Panc1 (cell line): Measurements from ENCODE around the gene WDR7. TPM values are rescaled to one million over a fixed set of nuclear protein-coding genes. Genes with fewer than 3 reads are reported as not detected.

Experiments used
- ATAC-seq: fragments of 200-7000 bp; cut with Tn5 transposase; 2 replicates; pipeline ENCODE4 v1.9.1; 2020; ENCODE audit warnings: mild to moderate bottlenecking, moderate library complexity
- BruUV-seq: library from RNA; stranded (reverse); fragments of 400-500 nt; replicated peaks from 2 replicates; lab custom pipeline; 2021; lab: Mats Ljungman, UMichigan
- CTCF ChIA-PET: fragments of 300-600 bp; sonication (Branson Sonifier 250); formaldehyde crosslinking; loops from one replicate; lab custom pipeline; 2022; ENCODE audit warnings: antibody characterized with exemption; lab: Charles Lee
- POLR2A ChIA-PET: fragments of 300-600 bp; sonication (Branson Sonifier 250); formaldehyde crosslinking; loops from one replicate; lab custom pipeline; 2022; ENCODE audit warnings: antibody characterized with exemption; lab: Charles Lee
- DNase-seq: peaks from one replicate; pipeline ENCODE4 v3.0.0-alpha.2; 2010; ENCODE audit warnings: low read depth, low spot score
- H3K27ac ChIP-seq: 2 replicates; pipeline ENCODE4 v1.5.1; 2011; ENCODE audit warnings: mild to moderate bottlenecking, low read length, inconsistent platforms
- H3K27me3 ChIP-seq: fragments of 200-500 bp; sonication (Bioruptor generic); 2 replicates; pipeline ENCODE4 v1.6.0; 2014; ENCODE audit warnings: low read length, inconsistent platforms; ENCODE audit not compliant: control insufficient read depth, insufficient read depth
- H3K36me3 ChIP-seq: fragments of 200-500 bp; sonication (Bioruptor generic); 2 replicates; pipeline ENCODE4 v1.5.1; 2014; ENCODE audit warnings: inconsistent platforms, mild to moderate bottlenecking, low read length, moderate library complexity; ENCODE audit not compliant: control insufficient read depth, insufficient read depth
- H3K4me1 ChIP-seq: 2 replicates; pipeline ENCODE4 v1.5.1; 2011; ENCODE audit warnings: inconsistent platforms, mild to moderate bottlenecking, low read length, moderate library complexity; ENCODE audit not compliant: control insufficient read depth, insufficient read depth
- H3K4me3 ChIP-seq, 2 experiments: 2 replicates each; pipeline ENCODE4 v1.5.1; 2011 to 2012; ENCODE audit warnings: low read depth in 2 of 2, low read length in 2 of 2, mild to moderate bottlenecking in 2 of 2, inconsistent platforms in 1 of 2, moderate library complexity in 1 of 2
- H3K9me3 ChIP-seq: fragments of 200-500 bp; sonication (Bioruptor generic); 2 replicates; pipeline ENCODE4 v1.5.1; 2014; ENCODE audit warnings: low read depth, mild to moderate bottlenecking, inconsistent platforms, low read length, moderate library complexity; ENCODE audit not compliant: control insufficient read depth, insufficient read depth
- POLR2AphosphoS5 ChIP-seq: IDR thresholded peaks from 2 replicates; pipeline ENCODE4 v1.6.1; 2012; ENCODE audit warnings: mild to moderate bottlenecking, low read depth, low read length, moderate library complexity
- TCF7L2 ChIP-seq: IDR thresholded peaks from 2 replicates; pipeline ENCODE4 v1.6.1; 2011; ENCODE audit warnings: mild to moderate bottlenecking, low read depth, low read length, inconsistent platforms
- in situ Hi-C: cut with HindIII; loops from 2 replicates; pipeline ENCODE4 v1.10.0; 2016; ENCODE audit warnings: low sequenced_read_pairs, low pct_unique_long_range_greater_than_20kb
- intact Hi-C: fragments of 100-400 bp; cut with micrococcal nuclease; formaldehyde crosslinking; loops from one replicate; pipeline ENCODE4 v1.10.0; 2022; ENCODE audit not compliant: unreplicated experiment
- total RNA-seq: library from RNA; stranded (reverse); gene quantifications from one replicate; pipeline ENCODE4 v1.2.1, GENCODE V29; 2021; ENCODE audit not compliant: unreplicated experiment
- TF ChIP-seq, protein P1 (sequence below): fragments of 450-650 bp; IDR thresholded peaks from 2 replicates; pipeline ENCODE4 v1.5.1; 2017; ENCODE audit warnings: mild to moderate bottlenecking
- TF ChIP-seq, protein P2 (sequence below), 2 experiments: IDR thresholded peaks; 2 replicates each; pipeline ENCODE4 v1.6.1; 2011 to 2012; ENCODE audit warnings: low read depth in 2 of 2, control low read depth in 1 of 2, low read length in 1 of 2, mild to moderate bottlenecking in 1 of 2, moderate library complexity in 1 of 2; ENCODE audit not compliant: insufficient read depth in 1 of 2

WDR7 gene
- total RNA-seq, 1 experiment from 2014 or later: 12.3 TPM

- TF ChIP-seq, protein P1, sequence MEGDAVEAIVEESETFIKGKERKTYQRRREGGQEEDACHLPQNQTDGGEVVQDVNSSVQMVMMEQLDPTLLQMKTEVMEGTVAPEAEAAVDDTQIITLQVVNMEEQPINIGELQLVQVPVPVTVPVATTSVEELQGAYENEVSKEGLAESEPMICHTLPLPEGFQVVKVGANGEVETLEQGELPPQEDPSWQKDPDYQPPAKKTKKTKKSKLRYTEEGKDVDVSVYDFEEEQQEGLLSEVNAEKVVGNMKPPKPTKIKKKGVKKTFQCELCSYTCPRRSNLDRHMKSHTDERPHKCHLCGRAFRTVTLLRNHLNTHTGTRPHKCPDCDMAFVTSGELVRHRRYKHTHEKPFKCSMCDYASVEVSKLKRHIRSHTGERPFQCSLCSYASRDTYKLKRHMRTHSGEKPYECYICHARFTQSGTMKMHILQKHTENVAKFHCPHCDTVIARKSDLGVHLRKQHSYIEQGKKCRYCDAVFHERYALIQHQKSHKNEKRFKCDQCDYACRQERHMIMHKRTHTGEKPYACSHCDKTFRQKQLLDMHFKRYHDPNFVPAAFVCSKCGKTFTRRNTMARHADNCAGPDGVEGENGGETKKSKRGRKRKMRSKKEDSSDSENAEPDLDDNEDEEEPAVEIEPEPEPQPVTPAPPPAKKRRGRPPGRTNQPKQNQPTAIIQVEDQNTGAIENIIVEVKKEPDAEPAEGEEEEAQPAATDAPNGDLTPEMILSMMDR: peak; percentile 61
- TF ChIP-seq, protein P2, sequence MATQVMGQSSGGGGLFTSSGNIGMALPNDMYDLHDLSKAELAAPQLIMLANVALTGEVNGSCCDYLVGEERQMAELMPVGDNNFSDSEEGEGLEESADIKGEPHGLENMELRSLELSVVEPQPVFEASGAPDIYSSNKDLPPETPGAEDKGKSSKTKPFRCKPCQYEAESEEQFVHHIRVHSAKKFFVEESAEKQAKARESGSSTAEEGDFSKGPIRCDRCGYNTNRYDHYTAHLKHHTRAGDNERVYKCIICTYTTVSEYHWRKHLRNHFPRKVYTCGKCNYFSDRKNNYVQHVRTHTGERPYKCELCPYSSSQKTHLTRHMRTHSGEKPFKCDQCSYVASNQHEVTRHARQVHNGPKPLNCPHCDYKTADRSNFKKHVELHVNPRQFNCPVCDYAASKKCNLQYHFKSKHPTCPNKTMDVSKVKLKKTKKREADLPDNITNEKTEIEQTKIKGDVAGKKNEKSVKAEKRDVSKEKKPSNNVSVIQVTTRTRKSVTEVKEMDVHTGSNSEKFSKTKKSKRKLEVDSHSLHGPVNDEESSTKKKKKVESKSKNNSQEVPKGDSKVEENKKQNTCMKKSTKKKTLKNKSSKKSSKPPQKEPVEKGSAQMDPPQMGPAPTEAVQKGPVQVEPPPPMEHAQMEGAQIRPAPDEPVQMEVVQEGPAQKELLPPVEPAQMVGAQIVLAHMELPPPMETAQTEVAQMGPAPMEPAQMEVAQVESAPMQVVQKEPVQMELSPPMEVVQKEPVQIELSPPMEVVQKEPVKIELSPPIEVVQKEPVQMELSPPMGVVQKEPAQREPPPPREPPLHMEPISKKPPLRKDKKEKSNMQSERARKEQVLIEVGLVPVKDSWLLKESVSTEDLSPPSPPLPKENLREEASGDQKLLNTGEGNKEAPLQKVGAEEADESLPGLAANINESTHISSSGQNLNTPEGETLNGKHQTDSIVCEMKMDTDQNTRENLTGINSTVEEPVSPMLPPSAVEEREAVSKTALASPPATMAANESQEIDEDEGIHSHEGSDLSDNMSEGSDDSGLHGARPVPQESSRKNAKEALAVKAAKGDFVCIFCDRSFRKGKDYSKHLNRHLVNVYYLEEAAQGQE (IDR thresholded peaks at IDR 0.05; ENCODE audit: insufficient read depth in 1 of 2, low read depth in 2 of 2, low read length in 1 of 2): no peak
- peak; percentile 13 for DNase-seq
- Histone ChIP-seq H3K4me3 (no peak overlapping the region), H3K27ac (no peak overlapping the region), H3K36me3 (no peaks in the 10 kb centered on the region), H3K9me3 (no peaks in the 10 kb centered on the region), H3K27me3 (no peaks in the 10 kb centered on the region), H3K4me1 (no peaks in the 10 kb centered on the region)
- in situ Hi-C loops (no loop called here), intact Hi-C loops (no loop called here)
- no peak for ATAC-seq
- CTCF ChIA-PET: no interaction called here
- POLR2A ChIA-PET: no interaction called here
- BruUV-seq: no TSS peak
These were observed 138.1 kb downstream of the WDR7 start for GRCh38 chr18:56789004-56789888.

DNA sequence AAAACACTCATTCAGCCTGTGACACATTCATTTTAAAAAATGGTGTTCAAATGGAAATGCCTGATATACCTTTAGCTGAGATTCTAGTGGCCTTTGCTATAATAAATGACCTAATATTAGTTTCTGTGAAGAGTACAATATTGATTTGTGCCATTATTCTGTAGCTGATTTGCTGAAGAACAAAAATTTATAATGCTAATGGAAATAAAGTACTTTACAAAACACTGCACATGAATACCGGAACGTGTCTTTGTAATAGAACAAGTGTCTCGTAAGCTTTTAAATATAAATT, 138.7 kb downstream of the WDR7 start:
- intact Hi-C loops: loop anchor here (10.0 kb wide), 1 partner anchor 645 kb away; the partner anchor contains the start of gene ONECUT2
- CTCF ChIA-PET: no interaction called here
- no TSS peak for BruUV-seq
- Histone ChIP-seq H3K4me3 (no peak overlapping the region), H3K4me1 (no peaks in the 10 kb centered on the region), H3K36me3 (no peaks in the 10 kb centered on the region), H3K27ac (no peak overlapping the region), H3K27me3 (no peaks in the 10 kb centered on the region), H3K9me3 (no peaks in the 10 kb centered on the region)
- in situ Hi-C loops: no loop called here
- no peak for DNase-seq
- POLR2A ChIA-PET: no interaction called here
- no peak for ATAC-seq
- TF ChIP-seq, protein P1: peak; percentile 21; the same call in 1 of the 2 replicates
- TF ChIP-seq TCF7L2 (no peak), POLR2AphosphoS5 (no peak)
